Breast epithelium (tissue), 4 donors: Measurements from ENCODE around the gene GATA6. TPM values are rescaled to one million over a fixed set of nuclear protein-coding genes. Genes with fewer than 3 reads are reported as not detected.

ENCODE experiments used
- DNase-seq, 2 donors: peaks; one replicate each; pipeline ENCODE4 v3.0.0-alpha.2; 2019; ENCODE audit warnings: low spot score in 2 of 2
- H3K27ac ChIP-seq, 2 donors: fragments of 200-600 bp; sonication (generic) in 1 of 2; one replicate each; pipeline ENCODE4 v1.5.1; 2016 to 2019; ENCODE audit warnings: mild to moderate bottlenecking in 1 of 2
- H3K27me3 ChIP-seq, 2 donors: fragments of 200-600 bp; sonication (generic) in 1 of 2; one replicate each; pipeline versions ENCODE4 v1.5.1 to v1.6.0; 2017 to 2019; ENCODE audit warnings: control low read depth in 1 of 2, mild to moderate bottlenecking in 1 of 2
- H3K36me3 ChIP-seq: fragments of 200-600 bp; one replicate; pipeline ENCODE4 v1.5.1; 2019
- H3K4me1 ChIP-seq, 2 donors: fragments of 200-600 bp; sonication (generic); one replicate each; pipeline ENCODE4 v1.5.1; 2016 to 2019; ENCODE audit warnings: control low read depth in 1 of 2
- H3K4me3 ChIP-seq, 3 donors: fragments of 200-600 bp; sonication (generic); 1 replicate in 2 of 3; 2 replicates in 1 of 3; pipeline ENCODE4 v1.5.1; 2016 to 2019; ENCODE audit warnings: mild to moderate bottlenecking in 3 of 3, moderate library complexity in 2 of 3
- H3K9me3 ChIP-seq, 2 donors: fragments of 200-600 bp; sonication (generic) in 1 of 2; one replicate each; pipeline ENCODE4 v1.5.1; 2016 to 2019; ENCODE audit warnings: control low read depth in 1 of 2
- CTCF ChIP-seq, 3 donors: fragments of 450-650 bp; IDR thresholded peaks; one replicate each; pipeline ENCODE4 v1.5.1; 2016 to 2017; ENCODE audit warnings: antibody characterized with exemption in 3 of 3, mild to moderate bottlenecking in 3 of 3, moderate library complexity in 3 of 3
- POLR2A ChIP-seq: fragments of 450-650 bp; IDR thresholded peaks from one replicate; pipeline ENCODE4 v1.6.1; 2016; ENCODE audit warnings: antibody characterized with exemption, mild to moderate bottlenecking, moderate library complexity
- POLR2AphosphoS5 ChIP-seq, 3 donors: sonication (generic); formaldehyde crosslinking; IDR thresholded peaks; one replicate each; pipeline ENCODE4 v1.6.1; 2017; ENCODE audit warnings: antibody characterized with exemption in 3 of 3
- intact Hi-C: fragments of 100-400 bp; cut with DNase I; formaldehyde crosslinking; loops from one replicate; pipeline ENCODE4 v1.15.1; 2023; ENCODE audit warnings: low total_unique reads
- total RNA-seq, 3 donors: library from RNA; depleted of rRNA; stranded (reverse); fragments of >200 nt; gene quantifications; one replicate each; pipeline ENCODE4 v1.1.0, GENCODE V29; 2016

Gene GATA6
- total RNA-seq, 3 donors from 2014 or later, result 3.0 to 11.1 (median 11.0) TPM

GRCh38 chr18:22224339-22224738, 55.0 kb downstream of the GATA6 start:
- H3K4me3 ChIP-seq, result no peak overlapping the region
- no peaks in the 10 kb centered on the region for H3K4me1 ChIP-seq
- no peaks in the 10 kb centered on the region for H3K9me3 ChIP-seq
- intact Hi-C loops, result no loop called here
- DNase-seq, result no peak
- no peak for TF ChIP-seq POLR2AphosphoS5 (IDR thresholded peaks at IDR 0.05)
- TF ChIP-seq CTCF (IDR thresholded peaks at IDR 0.05), result no peak
- TF ChIP-seq POLR2A, result no peak
- H3K27me3 ChIP-seq, result no peaks in the 10 kb centered on the region
- H3K36me3 ChIP-seq, result no peaks in the 10 kb centered on the region
- peak overlapping the region; percentile 63 to 80 for H3K27ac ChIP-seq

GRCh38 chr18:22226801-22227200, 57.4 kb downstream of the GATA6 start:
- H3K27me3 ChIP-seq, result no peaks in the 10 kb centered on the region
- H3K4me1 ChIP-seq, result no peaks in the 10 kb centered on the region
- no peaks in the 10 kb centered on the region for H3K36me3 ChIP-seq
- H3K27ac ChIP-seq, result no peak overlapping the region
- no peak for TF ChIP-seq CTCF (IDR thresholded peaks at IDR 0.05)
- no peak for TF ChIP-seq POLR2AphosphoS5 (IDR thresholded peaks at IDR 0.05)
- TF ChIP-seq POLR2A, result no peak
- no peaks in the 10 kb centered on the region for H3K9me3 ChIP-seq
- intact Hi-C loops, result no loop called here
- H3K4me3 ChIP-seq, result no peak overlapping the region
- no peak for DNase-seq

- Histone ChIP-seq H3K36me3 (no peaks in the 10 kb centered on the region), H3K4me3 (no peak overlapping the region), H3K27me3 (no peaks in the 10 kb centered on the region), H3K4me1 (no peaks in the 10 kb centered on the region), H3K9me3 (no peaks in the 10 kb centered on the region), H3K27ac (no peak overlapping the region)
- DNase-seq, result no peak
- intact Hi-C loops, result no loop called here
- TF ChIP-seq CTCF (IDR thresholded peaks at IDR 0.05) (no peak), POLR2A (no peak), POLR2AphosphoS5 (IDR thresholded peaks at IDR 0.05) (no peak)
These were observed 59.6 kb downstream of the GATA6 start for GRCh38 chr18:22228976-22229375.

- no peaks in the 10 kb centered on the region for H3K27me3 ChIP-seq
- H3K27ac ChIP-seq, result no peak overlapping the region
- no peaks in the 10 kb centered on the region for H3K36me3 ChIP-seq
- intact Hi-C loops, result no loop called here
- no peak overlapping the region for H3K4me3 ChIP-seq
- H3K9me3 ChIP-seq, result no peaks in the 10 kb centered on the region
- TF ChIP-seq POLR2AphosphoS5 (IDR thresholded peaks at IDR 0.05), result no peak
- TF ChIP-seq CTCF (IDR thresholded peaks at IDR 0.05), result no peak
- no peak for TF ChIP-seq POLR2A
- H3K4me1 ChIP-seq, result no peaks in the 10 kb centered on the region
- DNase-seq, result no peak
These were observed 60.2 kb downstream of the GATA6 start for GRCh38 chr18:22229456-22230124.

- no peaks in the 10 kb centered on the region for H3K27me3 ChIP-seq
These were observed 61.1 kb downstream of the GATA6 start for GRCh38 chr18:22230471-22230945.

More at GRCh38 chr18:22230471-22230945, 61.1 kb downstream of the GATA6 start:
- Histone ChIP-seq H3K4me1 (no peaks in the 10 kb centered on the region), H3K4me3 (no peak overlapping the region), H3K27ac (no peak overlapping the region), H3K36me3 (no peaks in the 10 kb centered on the region), H3K9me3 (no peaks in the 10 kb centered on the region)
- intact Hi-C loops, result no loop called here
- no peak for DNase-seq
- TF ChIP-seq CTCF (IDR thresholded peaks at IDR 0.05) (no peak), POLR2A (no peak), POLR2AphosphoS5 (IDR thresholded peaks at IDR 0.05) (no peak)
